ENCODE data around the gene DNAJC1.
"Not testable (repeated sequence)": the region's sequence is repeated elsewhere in the genome, so short reads cannot be mapped to it uniquely, and the experiment has no call there.

DNAJC1 gene

GRCh38 chr10:21824409-21824808 lies 179.1 kb downstream of the DNAJC1 start:
- DNase-seq = no peak
- H3K4me2 ChIP-seq (ENCODE audit: insufficient read depth, low read length) = no peak overlapping the region
- H3K9me3 ChIP-seq (ENCODE audit: insufficient read depth, low read length, severe bottlenecking) = peaks cover under 1% of the 10 kb centered on the region
- ATAC-seq (ENCODE audit: insufficient read depth, low read depth) = no peak
- H2AFZ ChIP-seq (ENCODE audit: low read depth, low read length) = no peak overlapping the region
- H3K4me3 ChIP-seq (ENCODE audit: low read depth in 1 of 2, low read length in 2 of 2) = no peak overlapping the region
- no peaks in the 10 kb centered on the region for H3K36me3 ChIP-seq (ENCODE audit: insufficient read depth, low read length)
- no peak overlapping the region for H3K9ac ChIP-seq (ENCODE audit: low read depth, low read length)
- no peaks in the 10 kb centered on the region for H3K4me1 ChIP-seq (ENCODE audit: insufficient read depth, low read length)
- no peaks in the 10 kb centered on the region for H3K79me2 ChIP-seq (ENCODE audit: insufficient read depth, low read length)
- H3K27ac ChIP-seq (ENCODE audit: low read length) = no peak overlapping the region
- no peaks in the 10 kb centered on the region for H3K27me3 ChIP-seq (ENCODE audit: insufficient read depth, low read length, poor library complexity)
- TF ChIP-seq EZH2 (IDR thresholded peaks at IDR 0.05; ENCODE audit: borderline replicate concordance, low read depth, low read length, severe bottlenecking) = no peak
- no peak for TF ChIP-seq CTCF (IDR thresholded peaks at IDR 0.05; ENCODE audit: borderline replicate concordance, extremely low read depth, low read length, poor library complexity, severe bottlenecking)
- H4K20me1 ChIP-seq (ENCODE audit: insufficient read depth, low read length) = no peaks in the 10 kb centered on the region

- no peak overlapping the region for H2AFZ ChIP-seq (ENCODE audit: low read depth, low read length)
Observed at GRCh38 chr10:21823617-21824016, 179.9 kb downstream of the DNAJC1 start.

GRCh38 chr10:21822273-21822672 lies 181.3 kb downstream of the DNAJC1 start:
- not testable (repeated sequence) for H3K4me3 ChIP-seq (ENCODE audit: low read depth in 1 of 2, low read length in 2 of 2); H3K27me3 ChIP-seq (ENCODE audit: insufficient read depth, low read length, poor library complexity); H4K20me1 ChIP-seq (ENCODE audit: insufficient read depth, low read length); H3K27ac ChIP-seq (ENCODE audit: low read length); H3K79me2 ChIP-seq (ENCODE audit: insufficient read depth, low read length); H3K4me2 ChIP-seq (ENCODE audit: insufficient read depth, low read length); DNase-seq; H3K36me3 ChIP-seq (ENCODE audit: insufficient read depth, low read length); H2AFZ ChIP-seq (ENCODE audit: low read depth, low read length); H3K9me3 ChIP-seq (ENCODE audit: insufficient read depth, low read length, severe bottlenecking); H3K9ac ChIP-seq (ENCODE audit: low read depth, low read length); ATAC-seq (ENCODE audit: insufficient read depth, low read depth); H3K4me1 ChIP-seq (ENCODE audit: insufficient read depth, low read length)

More at GRCh38 chr10:21823617-21824016, 179.9 kb downstream of the DNAJC1 start:
- Histone ChIP-seq H3K36me3 (ENCODE audit: insufficient read depth, low read length) (no peaks in the 10 kb centered on the region), H3K9me3 (ENCODE audit: insufficient read depth, low read length, severe bottlenecking) (no peaks in the 10 kb centered on the region), H3K27me3 (ENCODE audit: insufficient read depth, low read length, poor library complexity) (no peaks in the 10 kb centered on the region), H3K4me3 (ENCODE audit: low read depth in 1 of 2, low read length in 2 of 2) (no peak overlapping the region), H3K4me2 (ENCODE audit: insufficient read depth, low read length) (no peak overlapping the region), H3K27ac (ENCODE audit: low read length) (no peak overlapping the region), H3K4me1 (ENCODE audit: insufficient read depth, low read length) (no peaks in the 10 kb centered on the region), H3K79me2 (ENCODE audit: insufficient read depth, low read length) (no peaks in the 10 kb centered on the region), H3K9ac (ENCODE audit: low read depth, low read length) (no peak overlapping the region), H4K20me1 (ENCODE audit: insufficient read depth, low read length) (no peaks in the 10 kb centered on the region)
- no peak for TF ChIP-seq EZH2 (IDR thresholded peaks at IDR 0.05; ENCODE audit: borderline replicate concordance, low read depth, low read length, severe bottlenecking)
- no peak for TF ChIP-seq CTCF (IDR thresholded peaks at IDR 0.05; ENCODE audit: borderline replicate concordance, extremely low read depth, low read length, poor library complexity, severe bottlenecking)
- ATAC-seq (ENCODE audit: insufficient read depth, low read depth) (no peak), DNase-seq (no peak)

- no peak overlapping the region for H3K9ac ChIP-seq (ENCODE audit: low read depth, low read length)
- H3K9me3 ChIP-seq (ENCODE audit: insufficient read depth, low read length, severe bottlenecking) = no peaks in the 10 kb centered on the region
- no peak overlapping the region for H3K4me2 ChIP-seq (ENCODE audit: insufficient read depth, low read length)
- no peaks in the 10 kb centered on the region for H3K36me3 ChIP-seq (ENCODE audit: insufficient read depth, low read length)
- TF ChIP-seq CTCF (IDR thresholded peaks at IDR 0.05; ENCODE audit: borderline replicate concordance, extremely low read depth, low read length, poor library complexity, severe bottlenecking) (no peak), EZH2 (IDR thresholded peaks at IDR 0.05; ENCODE audit: borderline replicate concordance, low read depth, low read length, severe bottlenecking) (no peak)
- H3K27ac ChIP-seq (ENCODE audit: low read length) = no peak overlapping the region
- no peaks in the 10 kb centered on the region for H3K27me3 ChIP-seq (ENCODE audit: insufficient read depth, low read length, poor library complexity)
- H2AFZ ChIP-seq (ENCODE audit: low read depth, low read length) = no peak overlapping the region
- DNase-seq = no peak
- H4K20me1 ChIP-seq (ENCODE audit: insufficient read depth, low read length) = no peaks in the 10 kb centered on the region
- H3K79me2 ChIP-seq (ENCODE audit: insufficient read depth, low read length) = no peaks in the 10 kb centered on the region
- H3K4me1 ChIP-seq (ENCODE audit: insufficient read depth, low read length) = no peaks in the 10 kb centered on the region
- no peak overlapping the region for H3K4me3 ChIP-seq (ENCODE audit: low read depth in 1 of 2, low read length in 2 of 2)
- ATAC-seq (ENCODE audit: insufficient read depth, low read depth) = no peak
Observed at GRCh38 chr10:21820952-21821351, 182.6 kb downstream of the DNAJC1 start.

- ATAC-seq (ENCODE audit: insufficient read depth, low read depth) = not testable (repeated sequence)
Observed at GRCh38 chr10:21818416-21818815, 185.1 kb downstream of the DNAJC1 start.

More at GRCh38 chr10:21818416-21818815, 185.1 kb downstream of the DNAJC1 start:
- not testable (repeated sequence) for H3K4me2 ChIP-seq (ENCODE audit: insufficient read depth, low read length); H3K9ac ChIP-seq (ENCODE audit: low read depth, low read length); H3K4me3 ChIP-seq (ENCODE audit: low read depth in 1 of 2, low read length in 2 of 2); H3K4me1 ChIP-seq (ENCODE audit: insufficient read depth, low read length); H4K20me1 ChIP-seq (ENCODE audit: insufficient read depth, low read length); H3K9me3 ChIP-seq (ENCODE audit: insufficient read depth, low read length, severe bottlenecking); H3K79me2 ChIP-seq (ENCODE audit: insufficient read depth, low read length); DNase-seq; H2AFZ ChIP-seq (ENCODE audit: low read depth, low read length); H3K36me3 ChIP-seq (ENCODE audit: insufficient read depth, low read length); H3K27ac ChIP-seq (ENCODE audit: low read length); H3K27me3 ChIP-seq (ENCODE audit: insufficient read depth, low read length, poor library complexity)
